ENCODE data around the gene RNPS1.

Gene RNPS1

DNA sequence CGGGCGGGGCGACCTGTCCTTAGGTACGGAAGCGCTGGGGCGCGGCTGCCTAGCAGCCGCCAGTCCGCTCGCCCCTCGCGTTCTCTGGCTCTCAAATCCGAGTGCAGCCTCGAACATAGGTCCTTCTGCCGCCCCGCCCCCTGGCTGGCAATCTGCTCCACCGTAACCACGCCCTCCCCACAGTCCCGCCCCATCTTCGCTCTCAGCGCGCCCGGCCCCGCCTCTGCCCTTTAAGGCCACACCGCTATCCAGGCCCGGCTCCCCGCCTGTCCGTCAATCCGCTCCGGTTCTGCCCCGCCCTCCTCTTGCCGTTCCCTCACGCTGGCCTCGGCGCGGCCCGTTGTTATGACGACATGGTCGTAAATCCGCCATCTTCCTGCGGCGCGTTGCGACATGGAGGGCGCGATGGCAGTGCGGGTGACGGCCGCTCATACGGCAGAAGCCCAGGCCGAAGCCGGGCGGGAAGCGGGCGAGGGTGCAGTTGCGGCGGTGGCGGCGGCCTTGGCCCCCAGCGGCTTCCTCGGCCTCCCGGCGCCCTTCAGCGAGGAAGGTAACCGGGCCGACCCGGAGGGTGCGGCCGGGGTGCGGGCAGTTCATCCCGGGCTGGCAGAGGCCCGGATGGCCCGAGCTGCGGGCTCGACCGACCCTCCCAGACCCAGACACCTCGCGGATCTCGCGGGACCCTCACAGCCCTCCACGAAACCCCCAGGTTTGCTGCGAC, 44.5 kb downstream of the RNPS1 start, which contains the start of gene E4F1:
E4F1 (plus strand) TSS at position 371 of the 721 bp plus-strand sequence; CDS start at position 394, 23 bp downstream.
- H3K27ac ChIP-seq = peak within 1 kb of the TSS; percentile 80
- TF ChIP-seq, protein P1, sequence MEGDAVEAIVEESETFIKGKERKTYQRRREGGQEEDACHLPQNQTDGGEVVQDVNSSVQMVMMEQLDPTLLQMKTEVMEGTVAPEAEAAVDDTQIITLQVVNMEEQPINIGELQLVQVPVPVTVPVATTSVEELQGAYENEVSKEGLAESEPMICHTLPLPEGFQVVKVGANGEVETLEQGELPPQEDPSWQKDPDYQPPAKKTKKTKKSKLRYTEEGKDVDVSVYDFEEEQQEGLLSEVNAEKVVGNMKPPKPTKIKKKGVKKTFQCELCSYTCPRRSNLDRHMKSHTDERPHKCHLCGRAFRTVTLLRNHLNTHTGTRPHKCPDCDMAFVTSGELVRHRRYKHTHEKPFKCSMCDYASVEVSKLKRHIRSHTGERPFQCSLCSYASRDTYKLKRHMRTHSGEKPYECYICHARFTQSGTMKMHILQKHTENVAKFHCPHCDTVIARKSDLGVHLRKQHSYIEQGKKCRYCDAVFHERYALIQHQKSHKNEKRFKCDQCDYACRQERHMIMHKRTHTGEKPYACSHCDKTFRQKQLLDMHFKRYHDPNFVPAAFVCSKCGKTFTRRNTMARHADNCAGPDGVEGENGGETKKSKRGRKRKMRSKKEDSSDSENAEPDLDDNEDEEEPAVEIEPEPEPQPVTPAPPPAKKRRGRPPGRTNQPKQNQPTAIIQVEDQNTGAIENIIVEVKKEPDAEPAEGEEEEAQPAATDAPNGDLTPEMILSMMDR (conservative IDR thresholded peaks at IDR 0.05) = no peak

DNA sequence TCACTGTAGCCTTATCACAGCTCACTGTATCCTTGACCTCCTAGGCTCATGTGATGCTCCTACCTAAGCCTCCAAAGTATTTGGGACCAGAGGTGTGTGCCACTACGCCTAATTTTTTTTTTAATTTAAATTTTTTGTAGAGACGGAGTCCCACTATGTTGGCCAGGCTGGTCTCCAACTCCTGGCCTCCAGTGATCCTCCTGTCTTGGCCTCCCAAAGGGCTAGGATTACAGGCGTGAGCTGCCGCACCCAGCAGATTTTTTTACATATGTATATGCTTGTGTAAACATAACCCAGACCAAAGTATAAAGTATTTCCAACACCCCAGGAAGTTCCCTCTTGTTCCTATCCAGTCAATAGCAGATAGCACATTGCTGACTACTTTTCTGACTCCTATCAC, 51.6 kb downstream of the RNPS1 start:
- peak overlapping the region; percentile 83 for H3K27ac ChIP-seq
- TF ChIP-seq, protein P1 (conservative IDR thresholded peaks at IDR 0.05) = no peak

DNA sequence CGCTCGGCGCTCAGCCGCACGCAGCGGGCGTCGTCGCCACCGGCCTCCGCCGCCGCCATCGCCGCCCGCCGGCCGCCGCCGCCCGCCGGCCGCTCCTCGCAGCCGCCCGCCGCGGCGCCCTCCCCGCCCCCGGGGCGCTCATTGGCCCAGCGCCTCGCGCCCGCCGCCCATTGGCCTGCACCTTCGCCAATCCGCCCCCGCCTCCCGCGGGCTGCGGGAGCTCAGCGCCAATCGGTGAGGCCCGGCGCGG, 53.3 kb downstream of the RNPS1 start, which contains the start of gene PGP:
PGP (minus strand) TSS at position 122 of the 250 bp plus-strand sequence; CDS start at position 59, 63 bp downstream.
- peak within 1 kb of the TSS; percentile 83 for H3K27ac ChIP-seq
- TF ChIP-seq, protein P1 (conservative IDR thresholded peaks at IDR 0.05) = no peak

DNA sequence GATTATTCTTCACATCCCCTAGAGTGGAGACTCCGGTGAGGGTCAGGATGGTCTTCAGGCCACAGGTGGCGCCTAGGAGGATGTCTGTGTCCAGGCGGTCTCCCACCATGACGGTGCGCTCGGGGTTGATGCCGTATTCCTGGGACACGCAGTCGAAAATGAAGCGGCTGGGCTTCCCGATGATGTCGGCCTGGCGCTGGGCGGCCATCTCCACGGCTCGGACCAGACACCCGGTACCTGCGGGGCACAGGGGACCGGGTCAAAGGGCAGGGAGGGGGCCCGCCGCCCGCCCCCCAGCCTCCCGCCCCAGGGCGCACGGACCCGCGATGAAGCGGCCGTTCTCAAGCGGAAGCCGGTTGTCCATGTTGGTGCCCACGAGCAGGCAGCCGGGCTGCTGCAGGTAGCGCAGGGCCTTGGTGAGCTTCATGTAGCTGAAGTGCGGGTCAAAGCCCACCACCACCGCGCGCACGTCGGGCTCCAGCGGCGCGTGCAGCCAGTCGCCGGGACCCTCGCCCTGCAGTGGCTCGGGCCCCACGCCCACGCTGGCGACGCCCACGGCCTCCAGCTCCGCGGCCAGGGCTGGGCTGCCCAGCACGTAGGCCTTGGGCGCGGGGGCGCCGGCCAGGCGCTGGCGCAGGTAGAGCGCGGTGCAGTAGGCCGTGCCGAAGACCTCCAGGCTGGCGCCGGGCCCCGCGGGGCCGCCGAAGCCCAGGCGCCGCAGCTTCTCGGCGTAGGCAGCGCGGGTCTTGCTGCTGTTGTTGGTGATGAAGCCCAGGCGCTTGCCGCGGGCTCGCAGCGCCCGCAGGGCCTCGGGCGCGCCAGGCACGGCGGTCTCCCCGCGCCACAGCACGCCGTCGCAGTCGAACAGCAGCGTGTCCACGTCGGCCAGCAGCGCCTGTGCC, 53.9 kb downstream of the RNPS1 start:
- TF ChIP-seq, protein P1 (conservative IDR thresholded peaks at IDR 0.05) = no peak
- peak overlapping the region; percentile 75 for H3K27ac ChIP-seq

DNA sequence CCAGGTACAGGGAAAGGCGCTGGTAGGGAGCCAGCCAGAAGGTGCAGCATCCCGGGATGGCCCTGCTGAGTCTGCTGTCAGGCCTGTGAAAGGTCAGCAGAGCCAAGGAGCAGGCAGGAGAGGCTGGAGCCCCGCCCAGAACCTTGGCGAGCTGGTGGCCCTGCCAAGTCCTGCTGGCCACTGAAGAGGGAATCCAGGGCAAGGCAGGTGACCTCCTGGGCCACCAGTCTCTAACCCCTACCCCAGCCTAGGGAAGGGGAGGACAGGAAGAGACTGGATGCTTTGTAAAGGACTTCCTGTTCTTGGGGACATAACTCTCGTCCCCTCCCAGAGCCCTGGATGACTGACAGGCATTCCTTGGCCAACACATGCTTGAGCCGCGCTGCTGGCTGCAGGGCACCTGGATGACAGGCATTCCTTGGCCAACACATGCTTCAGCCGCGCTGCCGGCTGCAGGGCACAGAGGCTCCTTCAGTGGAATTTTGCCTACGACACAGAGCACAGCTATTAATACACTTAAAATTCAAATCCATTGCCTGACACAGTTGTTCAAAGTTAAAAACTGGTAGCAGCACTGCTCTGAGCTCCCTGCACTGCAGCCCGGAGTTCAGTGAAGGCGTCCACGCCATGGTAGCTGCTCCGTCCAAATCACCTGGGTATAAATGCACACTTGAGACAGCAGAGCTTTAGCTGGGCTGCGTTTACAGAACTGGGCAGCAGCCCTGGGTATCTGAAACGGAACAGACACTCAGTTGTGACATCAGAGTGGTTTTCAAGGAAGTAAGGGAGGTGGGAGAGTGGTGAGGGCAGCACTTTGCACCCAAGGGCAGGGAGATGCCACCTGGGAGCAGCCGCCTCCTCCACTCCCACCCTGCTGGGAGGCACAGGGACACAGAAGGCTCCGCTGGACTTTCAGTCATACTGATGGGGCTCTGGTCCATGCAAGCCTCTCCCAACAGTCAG, 55.3 kb downstream of the RNPS1 start:
- H3K27ac ChIP-seq = peak overlapping the region; percentile 75
- TF ChIP-seq, protein P1 (conservative IDR thresholded peaks at IDR 0.05) = no peak

DNA sequence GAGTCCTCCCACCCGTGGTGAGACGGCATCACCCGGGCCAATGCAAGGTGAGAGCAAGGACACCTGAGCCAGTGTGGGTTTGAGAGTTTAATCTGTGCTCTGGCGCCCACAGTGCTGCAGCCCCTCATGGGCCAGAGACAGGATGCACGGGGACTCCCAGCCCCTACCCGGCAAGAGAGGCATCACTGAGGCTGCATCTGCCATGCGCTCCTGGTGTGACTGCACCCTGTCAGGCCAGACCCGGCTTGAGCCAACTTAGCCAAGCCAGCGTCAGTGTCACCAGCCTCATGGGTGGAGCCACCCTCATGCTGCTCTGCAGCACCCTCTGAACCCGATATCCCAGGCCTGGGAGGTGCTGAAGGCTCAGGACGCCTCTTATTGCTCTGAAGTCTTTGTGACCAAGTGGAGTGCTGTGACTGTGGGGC, 56.0 kb downstream of the RNPS1 start:
- TF ChIP-seq, protein P1 (conservative IDR thresholded peaks at IDR 0.05) = no peak
- peak overlapping the region; percentile 75 for H3K27ac ChIP-seq

Data from VCaP (cell line).